ENCODE data around the gene TCEA3. TPM values are rescaled to one million over a fixed set of nuclear protein-coding genes. Genes with fewer than 3 reads are reported as not detected.

TCEA3 gene
- total RNA-seq, 2 experiments from 2014 or later: 7.0 to 8.3 TPM

- H3K27me3 Mint-ChIP-seq: no peaks in the 10 kb centered on the region
- no peaks in the 10 kb centered on the region for H3K4me1 Mint-ChIP-seq (ENCODE audit: low read depth)
- ATAC-seq: no peak
- intact Hi-C loops (cut with micrococcal nuclease): no loop called here
- ChIA-PET POLR2A (no interaction called here), CTCF (interaction anchor here (0.9 to 3.1 kb wide), 3 partner anchors 36 to 78 kb away, joined by 3 to 10 read pairs (median 3); no protein-coding TSS in a partner anchor)
- H3K4me3 Mint-ChIP-seq: no peak overlapping the region
- no peak overlapping the region for H3K27ac Mint-ChIP-seq
- no peak for TF ChIP-seq CTCF (IDR thresholded peaks at IDR 0.05)
- DNase-seq: no peak
- H3K9me3 Mint-ChIP-seq: no peaks in the 10 kb centered on the region
- no peaks in the 10 kb centered on the region for H3K36me3 Mint-ChIP-seq (ENCODE audit: low read depth)
These were observed 36.5 kb upstream of the TCEA3 start for GRCh38 chr1:23461050-23461449.

GRCh38 chr1:23460519-23460918 is 36.0 kb upstream of the TCEA3 start:
- DNase-seq (no peak), ATAC-seq (no peak)
- Mint-ChIP-seq H3K4me3 (no peak overlapping the region), H3K27me3 (no peaks in the 10 kb centered on the region), H3K27ac (no peak overlapping the region), H3K36me3 (ENCODE audit: low read depth) (no peaks in the 10 kb centered on the region), H3K9me3 (no peaks in the 10 kb centered on the region), H3K4me1 (ENCODE audit: low read depth) (no peaks in the 10 kb centered on the region)
- POLR2A ChIA-PET: no interaction called here
- CTCF ChIA-PET: interaction anchor here (0.9 to 3.1 kb wide), 3 partner anchors 37 to 79 kb away, joined by 3 to 10 read pairs (median 3); no protein-coding TSS in a partner anchor
- intact Hi-C loops (cut with micrococcal nuclease): no loop called here
- no peak for TF ChIP-seq CTCF (IDR thresholded peaks at IDR 0.05)

- H3K4me1 Mint-ChIP-seq (ENCODE audit: low read depth): no peaks in the 10 kb centered on the region
- no peaks in the 10 kb centered on the region for H3K27me3 Mint-ChIP-seq
- TF ChIP-seq CTCF (IDR thresholded peaks at IDR 0.05): no peak
- POLR2A ChIA-PET: no interaction called here
- CTCF ChIA-PET: interaction anchor here (0.9 to 1.2 kb wide), 2 partner anchors 37 to 199 kb away, joined by 3 read pairs; no protein-coding TSS in a partner anchor
- no peak overlapping the region for H3K4me3 Mint-ChIP-seq
- no peak for DNase-seq
- H3K9me3 Mint-ChIP-seq: no peaks in the 10 kb centered on the region
- no peak overlapping the region for H3K27ac Mint-ChIP-seq
- intact Hi-C loops (cut with micrococcal nuclease): no loop called here
- ATAC-seq: no peak
- no peaks in the 10 kb centered on the region for H3K36me3 Mint-ChIP-seq (ENCODE audit: low read depth)
These were observed 34.8 kb upstream of the TCEA3 start for GRCh38 chr1:23459338-23459757.

GRCh38 chr1:23456226-23456625 is 31.7 kb upstream of the TCEA3 start:
- no peak for TF ChIP-seq CTCF (IDR thresholded peaks at IDR 0.05)
- ATAC-seq (no peak), DNase-seq (no peak)
- CTCF ChIA-PET: no interaction called here
- Mint-ChIP-seq H3K4me1 (ENCODE audit: low read depth) (peaks cover 13% of the 10 kb centered on the region), H3K9me3 (no peaks in the 10 kb centered on the region), H3K27me3 (no peaks in the 10 kb centered on the region), H3K36me3 (ENCODE audit: low read depth) (no peaks in the 10 kb centered on the region), H3K27ac (no peak overlapping the region), H3K4me3 (no peak overlapping the region)
- POLR2A ChIA-PET: no interaction called here
- intact Hi-C loops (cut with micrococcal nuclease): no loop called here

GRCh38 chr1:23453455-23454000 is 29.0 kb upstream of the TCEA3 start:
- Mint-ChIP-seq H3K4me3 (no peak overlapping the region), H3K27ac (no peak overlapping the region), H3K4me1 (ENCODE audit: low read depth) (peaks cover 13% of the 10 kb centered on the region), H3K36me3 (ENCODE audit: low read depth) (no peaks in the 10 kb centered on the region), H3K9me3 (no peaks in the 10 kb centered on the region), H3K27me3 (no peaks in the 10 kb centered on the region)
- intact Hi-C loops (cut with micrococcal nuclease): no loop called here
- POLR2A ChIA-PET: no interaction called here
- TF ChIP-seq CTCF (IDR thresholded peaks at IDR 0.05): no peak
- CTCF ChIA-PET: no interaction called here
- DNase-seq: no peak
- no peak for ATAC-seq
